HG03196 (cell line): ENCODE results near the gene DCUN1D3.

Experiments used
- ATAC-seq: cut with Tn5 transposase; IDR thresholded peaks from one replicate; pipeline ENCODE4 v1.9.1; 2021; ENCODE audit not compliant: unreplicated experiment

DCUN1D3 gene

GRCh38 chr16:20894388-20894787 lies 5.8 kb downstream of the DCUN1D3 start:
- no peak for ATAC-seq

GRCh38 chr16:20889625-20890275 lies 10.4 kb downstream of the DCUN1D3 start:
- ATAC-seq, result no peak

- no peak for ATAC-seq
Observed at GRCh38 chr16:20887207-20887606, 13.0 kb downstream of the DCUN1D3 start.

- ATAC-seq, result no peak
Observed at GRCh38 chr16:20886320-20886719, 13.8 kb downstream of the DCUN1D3 start.

GRCh38 chr16:20884240-20884556 lies 16.0 kb downstream of the DCUN1D3 start:
- no peak for ATAC-seq

GRCh38 chr16:20883554-20884239 lies 16.5 kb downstream of the DCUN1D3 start:
- no peak for ATAC-seq

GRCh38 chr16:20881503-20881878 lies 18.7 kb downstream of the DCUN1D3 start:
- ATAC-seq, result no peak

- no peak for ATAC-seq
Observed at GRCh38 chr16:20880867-20881502, 19.2 kb downstream of the DCUN1D3 start.

GRCh38 chr16:20879175-20880040 lies 20.8 kb downstream of the DCUN1D3 start:
- peak; percentile 37 for ATAC-seq

GRCh38 chr16:20878682-20879147 lies 21.4 kb downstream of the DCUN1D3 start:
- no peak for ATAC-seq

- no peak for ATAC-seq
Observed at GRCh38 chr16:20875355-20875650, 24.9 kb downstream of the DCUN1D3 start.

GRCh38 chr16:20874088-20874581 lies 26.0 kb downstream of the DCUN1D3 start:
- ATAC-seq, result no peak

GRCh38 chr16:20873331-20873730 lies 26.8 kb downstream of the DCUN1D3 start:
- ATAC-seq, result no peak

GRCh38 chr16:20871941-20872815 lies 28.0 kb downstream of the DCUN1D3 start:
- ATAC-seq, result no peak

- no peak for ATAC-seq
Observed at GRCh38 chr16:20871258-20871657, 28.9 kb downstream of the DCUN1D3 start.

- ATAC-seq, result no peak
Observed at GRCh38 chr16:20870122-20870820, 29.9 kb downstream of the DCUN1D3 start.

- ATAC-seq, result no peak
Observed at GRCh38 chr16:20868890-20869289, 31.3 kb downstream of the DCUN1D3 start.

GRCh38 chr16:20867585-20867984 lies 32.6 kb downstream of the DCUN1D3 start:
- ATAC-seq, result no peak

GRCh38 chr16:20866801-20867200 lies 33.4 kb downstream of the DCUN1D3 start:
- ATAC-seq, result no peak
